ENCODE data around the gene PPIF.

The PPIF gene

DNA sequence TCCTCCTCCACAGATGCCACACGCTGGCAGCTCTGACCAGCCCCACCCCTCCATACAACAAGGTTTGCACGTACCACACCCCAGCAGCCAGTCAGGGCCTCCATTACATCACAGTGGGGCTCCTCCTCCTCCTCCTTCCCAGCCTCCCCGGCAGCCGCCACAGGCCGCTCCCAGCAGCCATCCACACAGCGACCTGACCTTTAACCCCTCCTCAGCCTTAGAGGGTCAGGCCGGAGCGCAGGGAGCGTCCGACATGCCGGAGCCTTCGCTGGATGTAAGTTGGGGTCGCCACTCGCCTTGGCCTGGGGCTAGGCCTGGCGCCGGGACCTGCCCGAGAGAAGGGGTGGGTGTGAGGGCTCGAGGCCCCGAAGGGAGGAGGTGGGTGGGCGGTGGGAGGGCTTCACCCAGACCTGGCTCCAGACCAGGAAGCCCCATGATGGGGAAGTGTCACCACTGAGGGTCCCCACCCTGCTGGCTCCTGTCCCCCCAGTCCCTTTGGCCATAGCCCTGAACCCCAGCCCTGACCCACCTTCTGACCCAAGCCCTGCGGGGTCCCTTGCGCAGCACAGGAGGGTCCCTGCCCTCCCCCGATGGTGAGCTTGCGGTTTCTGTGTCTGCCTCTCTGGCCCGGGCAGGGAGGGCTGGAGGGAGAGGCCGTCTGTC lies 36.2 kb upstream of the PPIF start:
- ATAC-seq (peak; percentile 32), DNase-seq (no peak)
- Mint-ChIP-seq H3K4me3 (no peak overlapping the region), H3K4me1 (peaks cover 12% of the 10 kb centered on the region), H3K27me3 (no peaks in the 10 kb centered on the region), H3K27ac (no peak overlapping the region), H3K9me3 (no peaks in the 10 kb centered on the region)

DNA sequence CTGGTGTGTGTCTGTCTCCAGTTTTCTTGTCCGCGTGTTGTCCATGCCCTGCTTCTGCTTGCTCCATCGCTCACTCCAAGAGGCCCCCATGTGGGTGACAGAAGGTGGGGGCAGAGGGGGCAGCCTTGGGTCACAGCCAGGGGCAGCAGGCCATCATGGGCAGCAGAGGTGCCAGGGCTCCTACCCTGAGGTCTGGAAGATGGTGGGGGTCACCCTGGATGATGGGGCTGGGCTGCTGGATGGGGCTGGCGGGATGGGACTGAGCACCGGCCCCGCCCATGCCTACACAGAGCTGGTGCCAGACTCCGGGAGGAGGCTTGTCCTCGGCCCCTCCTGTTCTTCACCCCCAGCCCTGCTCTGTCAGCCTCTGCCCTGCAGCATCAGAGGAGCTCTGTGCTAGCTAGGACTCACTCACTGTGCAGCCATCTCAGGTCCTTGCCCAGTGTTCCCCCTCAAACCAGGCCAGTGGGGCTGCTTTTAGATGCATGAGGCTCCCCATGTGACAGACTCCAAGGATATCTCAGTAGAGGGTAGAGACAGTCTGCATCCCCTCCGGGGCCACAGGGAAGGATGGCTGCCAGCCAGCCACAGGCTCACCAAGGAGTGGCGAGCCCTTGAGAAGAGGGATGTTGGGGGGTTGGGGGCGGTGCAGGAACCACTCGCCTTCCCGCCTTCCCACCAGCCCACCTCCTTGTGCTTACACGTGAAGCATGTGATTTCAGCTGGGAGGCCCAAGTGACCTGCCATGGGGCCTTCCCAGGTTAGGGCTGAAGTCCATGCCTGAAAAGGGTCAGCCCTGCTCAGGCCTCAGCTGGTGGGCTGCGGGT lies 35.5 kb upstream of the PPIF start:
- peak overlapping the region in 1 of 2 donors; percentile 48 for H3K27ac Mint-ChIP-seq
- no peak overlapping the region for H3K4me3 Mint-ChIP-seq
- no peaks in the 10 kb centered on the region for H3K9me3 Mint-ChIP-seq
- H3K4me1 Mint-ChIP-seq: peaks cover 18% of the 10 kb centered on the region
- H3K27me3 Mint-ChIP-seq: no peaks in the 10 kb centered on the region
- no peak for ATAC-seq
- DNase-seq: no peak

- H3K4me3 Mint-ChIP-seq: no peak overlapping the region
- DNase-seq (no peak), ATAC-seq (no peak)
- peak overlapping the region in 1 of 2 donors; percentile 39 for H3K27ac Mint-ChIP-seq
- H3K4me1 Mint-ChIP-seq: peaks cover 27% of the 10 kb centered on the region
- H3K27me3 Mint-ChIP-seq: no peaks in the 10 kb centered on the region
- H3K9me3 Mint-ChIP-seq: no peaks in the 10 kb centered on the region
Measured at GRCh38 chr10:79312601-79313187, 34.6 kb upstream of the PPIF start.

GRCh38 chr10:79313320-79313719 lies 33.9 kb upstream of the PPIF start:
- Mint-ChIP-seq H3K27me3 (no peaks in the 10 kb centered on the region), H3K27ac (peak overlapping the region in 1 of 2 donors; percentile 39), H3K9me3 (no peaks in the 10 kb centered on the region), H3K4me3 (no peak overlapping the region), H3K4me1 (peaks cover 33% of the 10 kb centered on the region)
- no peak for ATAC-seq
- DNase-seq: no peak

DNA sequence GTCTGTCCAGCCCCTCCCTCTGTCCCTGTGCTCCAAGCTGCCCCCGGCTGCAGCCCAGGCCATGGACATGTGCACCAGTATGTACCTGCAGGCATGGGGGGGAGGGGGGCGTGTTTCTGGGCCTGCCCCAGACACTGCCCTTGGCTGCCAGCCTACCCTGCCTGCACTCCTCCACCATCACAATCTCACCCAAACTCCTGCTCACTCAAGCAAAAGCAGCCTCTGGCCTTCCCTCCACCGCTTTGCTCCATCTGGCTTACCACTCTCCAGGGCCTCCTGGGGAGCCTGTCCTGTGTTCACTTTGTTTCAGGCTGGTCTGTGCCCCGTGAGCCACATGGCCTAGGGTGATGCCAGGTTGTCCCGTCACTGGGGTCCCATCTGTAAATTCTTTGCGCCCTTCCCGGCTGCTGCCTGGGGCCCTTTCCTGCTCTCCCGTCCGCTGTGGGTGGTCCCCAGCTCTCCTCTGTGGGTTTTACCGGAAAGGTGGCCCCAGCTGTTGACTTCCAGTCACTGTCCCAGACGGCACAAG lies 33.3 kb upstream of the PPIF start:
- Mint-ChIP-seq H3K4me1 (peaks cover 40% of the 10 kb centered on the region), H3K9me3 (peaks cover 4 to 6% of the 10 kb centered on the region in 2 donors), H3K27me3 (no peaks in the 10 kb centered on the region), H3K27ac (peak overlapping the region; percentile 80 to 95), H3K4me3 (no peak overlapping the region)
- ATAC-seq (no peak), DNase-seq (no peak)

- Mint-ChIP-seq H3K4me3 (no peak overlapping the region), H3K27ac (no peak overlapping the region), H3K4me1 (peaks cover 44% of the 10 kb centered on the region), H3K9me3 (peaks cover 13 to 15% of the 10 kb centered on the region in 2 donors), H3K27me3 (no peaks in the 10 kb centered on the region)
- no peak for DNase-seq
- ATAC-seq: no peak
Measured at GRCh38 chr10:79314761-79315601, 32.3 kb upstream of the PPIF start.

DNA sequence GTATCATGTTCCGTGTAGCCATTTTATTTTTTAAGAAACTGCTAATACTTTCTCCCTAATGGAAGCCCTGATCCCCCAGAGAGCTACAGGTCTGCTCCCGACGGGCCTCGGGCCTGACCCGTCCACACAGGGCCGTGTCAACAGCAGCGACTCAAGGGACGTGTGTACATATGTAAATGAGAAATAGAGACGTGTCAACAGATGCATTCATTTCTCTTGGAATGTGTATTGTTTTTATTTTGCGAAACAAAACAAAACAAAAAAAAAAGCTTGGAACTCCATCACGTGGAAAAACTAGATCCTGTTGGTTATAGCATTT lies 31.7 kb upstream of the PPIF start:
- H3K27me3 Mint-ChIP-seq: no peaks in the 10 kb centered on the region
- no peak overlapping the region for H3K27ac Mint-ChIP-seq
- DNase-seq: no peak
- H3K4me1 Mint-ChIP-seq: peaks cover 50% of the 10 kb centered on the region
- ATAC-seq: no peak
- H3K4me3 Mint-ChIP-seq: no peak overlapping the region
- peaks cover 13 to 15% of the 10 kb centered on the region in 2 donors for H3K9me3 Mint-ChIP-seq

DNA sequence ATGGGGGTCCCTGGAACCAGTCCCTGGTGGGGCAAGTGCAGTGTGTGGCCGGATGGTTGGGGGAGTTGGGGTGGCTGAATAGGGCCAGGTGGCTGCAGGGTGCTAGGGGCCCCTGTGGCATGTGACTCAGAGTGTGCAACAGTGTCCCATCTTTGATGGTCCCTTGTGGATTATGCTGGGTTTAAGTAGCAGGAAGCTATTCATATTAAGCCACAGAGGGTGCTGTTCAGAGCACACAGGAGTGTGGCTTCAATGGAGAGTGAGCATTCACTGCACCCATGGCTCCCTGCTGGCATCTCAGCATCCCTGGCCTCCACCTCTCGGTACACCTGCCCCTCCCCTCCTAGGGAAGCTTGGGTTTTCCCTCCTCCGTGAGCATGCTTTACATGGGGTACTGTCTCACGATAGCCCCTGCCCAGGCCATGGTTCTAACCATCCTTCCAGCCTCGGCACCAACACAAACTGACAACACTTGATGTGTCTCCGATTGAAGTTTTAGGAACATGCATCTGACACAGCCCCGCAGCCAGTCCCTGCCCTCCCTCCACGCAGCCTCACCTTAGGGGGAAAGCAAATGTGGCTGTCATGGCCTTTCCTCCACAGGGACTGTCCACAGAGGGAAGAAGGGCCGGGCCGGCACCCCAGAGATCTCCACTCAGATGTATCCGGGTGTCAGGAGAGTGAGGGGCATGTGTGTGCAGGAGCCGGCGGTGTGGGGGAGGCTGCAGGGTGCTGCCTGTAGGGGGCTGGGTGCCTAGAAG lies 30.4 kb upstream of the PPIF start:
- DNase-seq (peak; percentile 25 to 42), ATAC-seq (peak; percentile 78)
- Mint-ChIP-seq H3K27me3 (no peaks in the 10 kb centered on the region), H3K27ac (peak overlapping the region; percentile 81 to 95), H3K4me1 (peaks cover 60% of the 10 kb centered on the region), H3K4me3 (peak overlapping the region; percentile 73 to 80), H3K9me3 (peaks cover 13 to 15% of the 10 kb centered on the region in 2 donors)

DNA sequence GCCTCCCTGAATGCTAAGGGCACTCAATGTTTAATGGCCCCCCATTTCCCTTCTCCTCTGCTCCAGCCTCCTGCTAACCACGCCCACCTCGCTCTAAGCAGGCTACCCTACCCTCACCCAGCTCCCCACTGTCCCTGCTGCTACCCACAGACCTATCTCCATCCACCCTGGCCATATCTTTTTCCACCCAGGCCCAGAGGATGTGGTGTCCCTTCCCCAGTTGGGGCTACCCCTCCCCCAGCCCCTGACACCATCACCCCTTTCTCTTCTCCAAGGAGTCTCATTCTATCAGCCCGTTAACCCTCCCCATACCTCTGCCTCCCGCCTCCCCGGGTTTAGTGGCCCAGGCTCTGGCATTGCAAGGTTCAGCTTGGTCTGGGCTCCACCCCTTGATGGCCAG lies 28.9 kb upstream of the PPIF start:
- DNase-seq (no peak), ATAC-seq (no peak)
- Mint-ChIP-seq H3K4me1 (peaks cover 75% of the 10 kb centered on the region), H3K27ac (peak overlapping the region; percentile 21 to 95), H3K9me3 (peaks cover 13 to 15% of the 10 kb centered on the region in 2 donors), H3K4me3 (peak overlapping the region; percentile 73 to 80), H3K27me3 (no peaks in the 10 kb centered on the region)

- Mint-ChIP-seq H3K9me3 (peaks cover 13 to 15% of the 10 kb centered on the region in 2 donors), H3K27ac (peak overlapping the region in 1 of 2 donors; percentile 21), H3K27me3 (no peaks in the 10 kb centered on the region), H3K4me3 (peak overlapping the region; percentile 73 to 80), H3K4me1 (peaks cover 80% of the 10 kb centered on the region)
- DNase-seq (no peak), ATAC-seq (no peak)
Measured at GRCh38 chr10:79319115-79319771, 28.0 kb upstream of the PPIF start.

- Mint-ChIP-seq H3K27ac (no peak overlapping the region), H3K4me1 (peaks cover 88% of the 10 kb centered on the region), H3K9me3 (peaks cover 13 to 15% of the 10 kb centered on the region in 2 donors), H3K27me3 (no peaks in the 10 kb centered on the region), H3K4me3 (no peak overlapping the region)
- ATAC-seq (no peak), DNase-seq (no peak)
Measured at GRCh38 chr10:79320316-79320715, 27.0 kb upstream of the PPIF start.

GRCh38 chr10:79320820-79321493 lies 26.3 kb upstream of the PPIF start:
- Mint-ChIP-seq H3K27ac (no peak overlapping the region), H3K27me3 (no peaks in the 10 kb centered on the region), H3K9me3 (peaks cover 13 to 15% of the 10 kb centered on the region in 2 donors), H3K4me3 (no peak overlapping the region), H3K4me1 (peaks cover 82% of the 10 kb centered on the region)
- peak; percentile 21 for ATAC-seq
- peak in 1 of 2 donors; percentile 46 for DNase-seq

- no peak overlapping the region for H3K4me3 Mint-ChIP-seq
- peaks cover 13 to 15% of the 10 kb centered on the region in 2 donors for H3K9me3 Mint-ChIP-seq
- H3K27me3 Mint-ChIP-seq: no peaks in the 10 kb centered on the region
- peaks cover 79% of the 10 kb centered on the region for H3K4me1 Mint-ChIP-seq
- no peak overlapping the region for H3K27ac Mint-ChIP-seq
- ATAC-seq (no peak), DNase-seq (no peak)
Measured at GRCh38 chr10:79321494-79321882, 25.8 kb upstream of the PPIF start.

DNA sequence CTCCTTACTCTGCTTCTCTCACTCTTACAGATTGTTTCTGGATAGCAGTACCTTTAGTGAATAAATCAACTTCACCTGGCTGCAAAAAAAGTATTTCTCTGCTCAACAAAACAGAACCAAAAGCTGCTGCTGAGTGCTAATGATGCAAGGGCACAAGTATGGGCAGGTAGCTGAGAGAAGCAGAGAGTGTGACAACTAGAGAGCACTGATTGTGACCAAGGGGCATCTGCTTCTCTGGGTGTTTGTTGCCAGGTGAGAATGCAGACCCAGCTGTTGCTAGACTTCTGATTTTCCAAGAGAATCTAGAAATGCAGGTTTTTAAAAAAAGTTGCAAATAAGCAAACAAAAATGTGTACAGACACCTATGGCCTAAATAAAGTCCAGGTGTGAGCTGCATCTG lies 25.3 kb upstream of the PPIF start:
- DNase-seq (no peak), ATAC-seq (no peak)
- Mint-ChIP-seq H3K27ac (no peak overlapping the region), H3K4me1 (peaks cover 74% of the 10 kb centered on the region), H3K27me3 (no peaks in the 10 kb centered on the region), H3K4me3 (no peak overlapping the region), H3K9me3 (peaks cover 13 to 15% of the 10 kb centered on the region in 2 donors)
